Lower lobe of right lung (tissue), 2 donors: ENCODE data around the gene HEATR3. TPM values are rescaled to one million over a fixed set of nuclear protein-coding genes. Genes with fewer than 3 reads are reported as not detected.

Experiments
- ATAC-seq, 2 donors: fragments of 200-7000 bp; cut with Tn5 transposase; one replicate each; pipeline ENCODE4 v1.9.1; 2020 to 2022; ENCODE audit warnings: mild to moderate bottlenecking in 2 of 2, moderate library complexity in 2 of 2
- DNase-seq: peaks from one replicate; pipeline ENCODE4 v3.0.0-alpha.2; 2020
- H3K27ac ChIP-seq: fragments of 200-600 bp; one replicate; pipeline ENCODE4 v1.8.0; 2022
- H3K27me3 ChIP-seq: fragments of 200-600 bp; one replicate; pipeline ENCODE4 v1.8.0; 2022; ENCODE audit warnings: low read depth
- H3K36me3 ChIP-seq: fragments of 200-600 bp; one replicate; pipeline ENCODE4 v1.8.0; 2022; ENCODE audit warnings: mild to moderate bottlenecking
- H3K4me1 ChIP-seq: fragments of 200-600 bp; one replicate; pipeline ENCODE4 v1.8.0; 2022
- H3K4me3 ChIP-seq: fragments of 200-600 bp; one replicate; pipeline ENCODE4 v1.8.0; 2022; ENCODE audit warnings: mild to moderate bottlenecking
- H3K9me3 ChIP-seq: fragments of 200-600 bp; one replicate; pipeline ENCODE4 v1.8.0; 2022
- CTCF ChIP-seq: fragments of 200-600 bp; IDR thresholded peaks from one replicate; pipeline ENCODE4 v1.8.0; 2022; ENCODE audit warnings: antibody characterized with exemption, mild to moderate bottlenecking
- intact Hi-C: fragments of 100-400 bp; cut with DNase I; formaldehyde crosslinking; loops from one replicate; pipeline ENCODE4 v1.11.0; 2022
- total RNA-seq: library from RNA; stranded (reverse); fragmentation: NEBNext Ultra II Directional; extraction: Animal tissue kit (Norgen Biotek cat#: 25700); gene quantifications from one replicate; pipeline ENCODE4 v1.2.1, GENCODE V29; 2021
- donor health status: DM: no; HTN: yes; CAD: no; lungs with severe emphysema.

HEATR3 gene
- total RNA-seq, 1 donor from 2014 or later = 22.8 TPM

DNA sequence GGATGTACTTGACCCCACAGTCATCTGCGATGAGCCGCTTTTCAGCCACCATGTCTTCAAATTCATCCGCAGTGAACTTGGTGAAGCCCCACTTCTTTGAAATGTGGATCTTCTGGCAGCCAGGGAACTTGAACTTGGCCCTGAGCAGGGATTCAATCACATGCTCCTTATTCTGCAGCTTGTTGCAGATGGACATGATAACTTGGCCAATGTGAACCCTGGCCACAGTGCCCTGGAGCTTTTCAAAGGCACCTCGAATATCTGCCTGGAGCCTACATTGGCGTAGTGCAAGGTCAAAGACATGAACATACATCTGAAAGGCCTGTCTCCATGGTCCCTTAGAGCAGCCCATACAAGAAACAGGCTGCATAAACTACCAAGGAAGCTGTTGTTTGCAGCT lies 85.6 kb downstream of the HEATR3 start:
- H3K36me3 ChIP-seq = no peaks in the 10 kb centered on the region
- H3K27ac ChIP-seq = no peak overlapping the region
- no peaks in the 10 kb centered on the region for H3K9me3 ChIP-seq
- DNase-seq = no peak
- intact Hi-C loops = no loop called here
- H3K4me3 ChIP-seq = no peak overlapping the region
- ATAC-seq = no peak
- peaks cover 26% of the 10 kb centered on the region for H3K4me1 ChIP-seq
- TF ChIP-seq CTCF = no peak
- H3K27me3 ChIP-seq = no peaks in the 10 kb centered on the region

DNA sequence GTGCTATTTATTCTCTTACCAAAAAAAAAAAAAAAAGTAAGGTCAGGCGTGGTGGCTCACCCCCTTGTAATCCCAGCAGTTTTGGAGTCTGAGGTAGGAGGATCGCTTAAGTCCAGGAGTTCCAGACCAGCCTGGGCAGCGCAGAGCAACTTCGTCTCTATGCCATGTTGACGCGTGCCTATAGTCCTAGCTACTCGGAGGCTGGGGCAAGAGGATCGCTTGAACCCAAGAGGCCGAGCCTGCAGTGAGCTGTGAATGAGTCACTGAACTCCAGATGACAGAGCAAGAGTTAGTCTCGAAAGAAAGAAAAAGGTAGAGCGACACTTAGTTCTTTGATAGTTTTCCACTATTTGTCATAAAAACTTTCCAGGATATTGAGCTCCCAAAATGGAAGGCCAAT lies 86.0 kb downstream of the HEATR3 start:
- Histone ChIP-seq H3K36me3 (no peaks in the 10 kb centered on the region), H3K4me1 (peaks cover 29% of the 10 kb centered on the region), H3K27me3 (no peaks in the 10 kb centered on the region), H3K4me3 (peak overlapping the region; percentile 72), H3K27ac (peak overlapping the region; percentile 98), H3K9me3 (no peaks in the 10 kb centered on the region)
- TF ChIP-seq CTCF = no peak
- ATAC-seq (no peak), DNase-seq (no peak)
- intact Hi-C loops = no loop called here

DNA sequence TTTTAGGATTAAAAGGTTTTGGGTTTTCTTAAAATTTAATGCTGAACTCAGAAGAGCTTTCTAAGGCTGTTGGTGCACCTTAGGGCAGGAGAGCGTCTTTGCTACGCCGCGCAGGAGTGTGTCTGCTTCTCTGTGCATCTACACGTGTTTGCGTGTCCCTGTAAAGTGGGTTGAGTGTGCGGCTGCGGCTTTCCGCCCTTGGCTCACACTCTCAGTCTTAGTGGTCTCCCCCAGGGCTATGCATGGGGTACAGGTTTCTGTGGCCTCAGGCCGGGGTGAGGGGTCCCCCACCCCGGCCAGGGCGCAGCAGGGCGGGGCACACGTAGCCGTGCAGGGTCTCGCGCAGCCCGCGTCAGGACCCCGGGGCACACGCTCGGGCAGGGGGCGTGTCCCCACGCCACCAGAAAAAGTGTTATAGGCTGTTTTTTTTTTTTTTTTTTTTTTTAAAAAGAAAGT lies 86.6 kb downstream of the HEATR3 start:
- ATAC-seq (peak; percentile 52), DNase-seq (no peak)
- Histone ChIP-seq H3K27ac (peak overlapping the region; percentile 98), H3K27me3 (no peaks in the 10 kb centered on the region), H3K4me3 (peak overlapping the region; percentile 72), H3K36me3 (no peaks in the 10 kb centered on the region), H3K9me3 (no peaks in the 10 kb centered on the region), H3K4me1 (peaks cover 31% of the 10 kb centered on the region)
- TF ChIP-seq CTCF = no peak
- intact Hi-C loops = no loop called here

GRCh38 chr16:50152807-50153595 lies 87.2 kb downstream of the HEATR3 start, which contains the start of gene TENT4B:
TENT4B (plus strand) TSS chr16:50153306; CDS start chr16:50153622, 316 bp downstream.
- no peaks in the 10 kb centered on the region for H3K9me3 ChIP-seq
- H3K27ac ChIP-seq = peak within 1 kb of the TSS; percentile 98
- no peak for TF ChIP-seq CTCF
- intact Hi-C loops = no loop called here
- no peaks in the 10 kb centered on the region for H3K36me3 ChIP-seq
- H3K27me3 ChIP-seq = no peaks in the 10 kb centered on the region
- ATAC-seq (peak; percentile 94 to 95), DNase-seq (peak; percentile 91)
- H3K4me1 ChIP-seq = peaks cover 34% of the 10 kb centered on the region
- peak within 1 kb of the TSS; percentile 72 for H3K4me3 ChIP-seq

- intact Hi-C loops = no loop called here
- DNase-seq (peak; percentile 71), ATAC-seq (peak in 1 of 2 donors; percentile 4)
- no peaks in the 10 kb centered on the region for H3K27me3 ChIP-seq
- no peaks in the 10 kb centered on the region for H3K9me3 ChIP-seq
- H3K27ac ChIP-seq = peak overlapping the region; percentile 75
- H3K4me3 ChIP-seq = peak overlapping the region; percentile 72
- peaks cover 34% of the 10 kb centered on the region for H3K4me1 ChIP-seq
- TF ChIP-seq CTCF = no peak
- H3K36me3 ChIP-seq = no peaks in the 10 kb centered on the region
These were observed 88.0 kb downstream of the HEATR3 start for GRCh38 chr16:50153596-50154419.
